Mucosa of descending colon (tissue), 3 donors: ENCODE measurements around the gene ATP8A2. TPM values are rescaled to one million over a fixed set of nuclear protein-coding genes. Genes with fewer than 3 reads are reported as not detected.
"Not testable (repeated sequence)": the region's sequence is repeated elsewhere in the genome, so short reads cannot be mapped to it uniquely, and the experiment has no call there.

Experiments
- ATAC-seq: fragments of 200-7000 bp; cut with Tn5 transposase; one replicate; pipeline ENCODE4 v1.9.1; 2020; ENCODE audit warnings: mild to moderate bottlenecking, moderate library complexity
- DNase-seq, 3 donors: peaks; one replicate each; pipeline ENCODE4 v3.0.0-alpha.2; 2020
- H3K36me3 ChIP-seq: fragments of 200-600 bp; one replicate; pipeline ENCODE4 v1.8.0; 2021; ENCODE audit warnings: low read depth, mild to moderate bottlenecking
- H3K4me1 ChIP-seq: fragments of 200-600 bp; one replicate; pipeline ENCODE4 v1.8.0; 2021; ENCODE audit warnings: low read depth, mild to moderate bottlenecking
- H3K4me3 ChIP-seq: fragments of 200-600 bp; one replicate; pipeline ENCODE4 v1.8.0; 2021; ENCODE audit warnings: mild to moderate bottlenecking
- H3K9me3 ChIP-seq: fragments of 200-600 bp; one replicate; pipeline ENCODE4 v1.8.0; 2021; ENCODE audit warnings: mild to moderate bottlenecking
- CTCF ChIP-seq: fragments of 200-600 bp; IDR thresholded peaks from one replicate; pipeline ENCODE4 v1.8.0; 2022; ENCODE audit warnings: antibody characterized with exemption, mild to moderate bottlenecking
- intact Hi-C, 2 donors: fragments of 100-400 bp; cut with DNase I in 1 of 2; cut with micrococcal nuclease in 1 of 2; formaldehyde crosslinking; loops; one replicate each; pipeline versions ENCODE4 v1.11.0 to v1.11.1; 2022; cut with DNase I, micrococcal nuclease
- total RNA-seq, 3 donors: library from RNA; stranded (reverse); fragmentation: NEBNext Ultra II Directional in 2 of 3; extraction: Animal tissue kit (Norgen Biotek cat#: 25700) in 2 of 3; gene quantifications; one replicate each; pipeline versions ENCODE4 v1.2.1 to v1.2.4, GENCODE V29; 2021 to 2023
- donor health status: DM: no; HTN: no; CAD: no; lungs with moderate emphysema.
- donor health status: DM: no; HTN: no; CAD: no.
- donor health status: DM: no; HTN: yes; CAD: no.

The ATP8A2 gene
- total RNA-seq, 3 donors from 2014 or later, result 0.22 to 3.6 (median 0.41) TPM

GRCh38 chr13:25502031-25502430 is 130.3 kb downstream of the ATP8A2 start:
- Histone ChIP-seq H3K4me3 (no peak overlapping the region), H3K36me3 (no peaks in the 10 kb centered on the region), H3K4me1 (no peaks in the 10 kb centered on the region), H3K9me3 (no peaks in the 10 kb centered on the region)
- intact Hi-C loops, result no loop called here
- no peak for TF ChIP-seq CTCF
- no peak for DNase-seq
- ATAC-seq, result no peak

GRCh38 chr13:25502551-25502950 is 130.8 kb downstream of the ATP8A2 start:
- ATAC-seq (no peak), DNase-seq (no peak)
- no peak for TF ChIP-seq CTCF
- Histone ChIP-seq H3K4me3 (no peak overlapping the region), H3K36me3 (no peaks in the 10 kb centered on the region), H3K4me1 (no peaks in the 10 kb centered on the region), H3K9me3 (no peaks in the 10 kb centered on the region)
- intact Hi-C loops, result no loop called here

GRCh38 chr13:25503856-25504255 is 132.1 kb downstream of the ATP8A2 start:
- no peak for DNase-seq
- Histone ChIP-seq H3K4me3 (no peak overlapping the region), H3K36me3 (no peaks in the 10 kb centered on the region), H3K4me1 (no peaks in the 10 kb centered on the region), H3K9me3 (no peaks in the 10 kb centered on the region)
- intact Hi-C loops, result no loop called here
- no peak for TF ChIP-seq CTCF
- ATAC-seq, result no peak

- TF ChIP-seq CTCF, result no peak
- ATAC-seq (no peak), DNase-seq (no peak)
- H3K4me3 ChIP-seq, result no peak overlapping the region
- intact Hi-C loops, result no loop called here
- H3K9me3 ChIP-seq, result peaks cover 4% of the 10 kb centered on the region
- H3K36me3 ChIP-seq, result no peaks in the 10 kb centered on the region
- no peaks in the 10 kb centered on the region for H3K4me1 ChIP-seq
These were observed 136.1 kb downstream of the ATP8A2 start for GRCh38 chr13:25507841-25508240.

- intact Hi-C loops, H3K4me3 ChIP-seq, H3K36me3 ChIP-seq, ATAC-seq, H3K4me1 ChIP-seq, DNase-seq: not testable (repeated sequence)
- peaks cover 10% of the 10 kb centered on the region for H3K9me3 ChIP-seq
These were observed 141.3 kb downstream of the ATP8A2 start for GRCh38 chr13:25513060-25513459.

- no peak for DNase-seq
- Histone ChIP-seq H3K9me3 (peaks cover 6% of the 10 kb centered on the region), H3K4me3 (no peak overlapping the region), H3K4me1 (no peaks in the 10 kb centered on the region), H3K36me3 (no peaks in the 10 kb centered on the region)
- TF ChIP-seq CTCF, result no peak
- ATAC-seq, result no peak
- intact Hi-C loops, result no loop called here
These were observed 146.7 kb downstream of the ATP8A2 start for GRCh38 chr13:25518441-25518840.
